GM19025 (cell line): Measurements from ENCODE around the gene NEU4.

Experiments
- ATAC-seq: cut with Tn5 transposase; IDR thresholded peaks from one replicate; pipeline ENCODE4 v1.9.1; 2021; ENCODE audit warnings: mild to moderate bottlenecking, low read depth, moderate library complexity; ENCODE audit not compliant: unreplicated experiment

The NEU4 gene

DNA sequence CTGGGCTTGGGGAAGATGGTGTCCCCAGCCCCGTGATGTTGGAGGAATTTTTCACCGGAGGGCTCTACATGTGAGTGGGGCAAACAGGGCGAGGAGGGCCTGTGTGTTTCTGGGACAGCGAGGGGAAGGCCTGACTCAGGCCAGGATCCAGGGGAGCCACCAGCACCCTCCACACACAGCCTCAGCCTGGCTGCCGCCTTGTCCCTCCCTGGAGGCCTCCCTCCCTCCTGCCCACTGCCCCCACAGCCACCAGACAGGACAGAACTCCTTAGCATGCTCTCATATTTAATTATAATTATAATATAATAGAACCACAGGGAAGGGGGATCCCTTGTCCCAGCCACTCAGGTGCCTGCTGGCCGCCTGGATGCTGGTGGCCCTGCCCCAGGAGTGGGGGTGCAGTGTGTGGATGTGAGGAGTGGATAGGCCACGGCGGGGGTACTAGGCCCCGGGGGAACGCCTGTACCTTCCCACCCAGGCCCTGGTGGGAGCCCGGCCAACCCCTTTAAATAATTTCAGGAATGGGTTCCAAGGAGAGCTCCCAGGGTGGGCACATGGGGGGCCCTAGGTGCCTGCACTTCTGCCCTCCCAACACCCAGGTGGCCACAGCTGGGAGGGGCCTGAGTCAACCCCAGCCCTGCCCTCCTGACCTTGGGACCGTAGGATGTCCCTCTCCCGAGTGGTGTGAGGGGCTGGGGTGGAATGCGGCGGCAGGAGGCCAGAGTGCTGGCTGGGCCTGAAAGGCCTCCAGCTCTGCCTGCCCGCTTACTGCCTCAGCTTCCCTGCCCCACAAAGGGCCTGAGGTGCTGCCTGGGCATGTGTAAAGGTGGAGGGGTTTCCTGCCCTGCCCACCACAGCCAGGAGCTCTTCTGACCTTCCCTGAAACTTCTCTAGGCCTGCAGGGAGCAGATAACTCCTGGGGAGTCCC lies 40.9 kb downstream of the NEU4 start:
- ATAC-seq = no peak

DNA sequence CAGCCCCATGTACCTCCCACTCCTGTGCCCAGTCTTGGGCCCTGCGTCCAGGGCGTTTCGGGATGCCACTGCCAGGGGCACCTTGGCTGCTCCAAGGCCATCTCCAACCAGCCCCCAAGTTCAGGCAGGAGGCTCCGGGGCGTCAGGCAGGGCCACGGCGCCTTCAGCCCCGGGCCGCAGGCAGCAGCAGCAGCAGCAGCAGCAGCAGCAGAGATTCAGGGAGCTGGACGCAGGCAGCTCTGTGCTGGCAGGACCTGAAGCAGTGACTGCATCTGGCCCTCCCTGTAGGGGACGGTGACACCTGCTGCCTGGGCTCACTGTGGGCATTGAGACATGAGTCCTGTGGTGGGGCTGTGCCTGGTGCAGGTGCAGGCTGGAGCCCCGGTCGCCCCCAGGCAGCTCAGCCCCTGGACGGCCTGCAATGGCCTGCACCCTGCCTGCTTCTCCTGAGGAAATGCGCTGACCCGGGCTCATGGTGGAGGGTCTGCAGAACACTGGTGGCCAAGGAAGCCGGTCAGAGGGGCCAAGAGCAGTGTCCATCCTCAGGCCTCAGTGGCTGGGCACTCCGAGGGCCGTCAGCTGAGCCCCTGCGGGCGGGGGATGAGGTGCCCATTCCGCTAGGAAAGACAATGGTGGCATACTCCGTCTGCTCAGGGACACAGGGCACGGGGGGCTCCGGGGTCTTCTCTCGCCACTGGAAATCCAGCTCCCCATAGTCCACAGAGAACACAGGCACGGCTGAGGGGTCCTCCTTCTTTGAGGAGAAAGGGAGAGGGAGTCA lies 41.7 kb downstream of the NEU4 start:
- no peak for ATAC-seq

DNA sequence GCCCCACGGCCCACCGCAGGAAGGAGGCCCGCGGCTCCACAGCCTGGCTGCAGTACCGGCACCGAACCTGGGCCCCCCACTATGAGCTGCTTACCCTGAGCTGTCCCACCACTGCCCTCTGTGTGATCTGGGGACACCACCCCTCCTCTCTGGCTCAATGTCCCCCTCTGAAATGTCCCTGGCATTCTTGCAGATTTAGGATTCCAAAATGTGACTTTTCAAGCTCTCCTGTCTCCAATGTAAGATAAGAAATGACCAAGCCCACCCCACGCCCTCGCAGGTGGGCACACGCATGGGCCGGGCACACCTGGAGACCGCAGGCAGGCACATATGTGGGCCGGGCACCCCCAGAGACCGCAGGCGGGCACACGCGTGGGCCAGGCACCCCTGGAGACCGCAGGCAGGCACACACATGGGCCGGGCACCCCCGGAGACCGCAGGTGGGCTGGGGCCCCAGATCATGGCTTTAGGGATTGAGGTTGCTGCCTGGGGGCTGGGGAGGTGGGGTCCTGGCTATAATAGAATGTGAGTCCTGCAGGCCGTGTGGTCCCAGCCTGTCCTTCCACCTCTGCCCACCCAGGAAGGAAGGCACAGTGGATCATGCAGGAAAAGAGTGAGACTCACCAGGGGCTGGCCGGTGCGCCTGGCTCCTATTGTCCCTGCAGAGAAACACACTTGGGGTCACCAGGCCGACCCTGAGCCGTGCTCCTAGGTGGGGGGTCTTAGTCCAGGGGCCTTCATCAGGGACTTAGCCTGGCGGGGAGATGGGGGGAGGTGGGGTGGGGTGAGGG lies 42.5 kb downstream of the NEU4 start:
- no peak for ATAC-seq

DNA sequence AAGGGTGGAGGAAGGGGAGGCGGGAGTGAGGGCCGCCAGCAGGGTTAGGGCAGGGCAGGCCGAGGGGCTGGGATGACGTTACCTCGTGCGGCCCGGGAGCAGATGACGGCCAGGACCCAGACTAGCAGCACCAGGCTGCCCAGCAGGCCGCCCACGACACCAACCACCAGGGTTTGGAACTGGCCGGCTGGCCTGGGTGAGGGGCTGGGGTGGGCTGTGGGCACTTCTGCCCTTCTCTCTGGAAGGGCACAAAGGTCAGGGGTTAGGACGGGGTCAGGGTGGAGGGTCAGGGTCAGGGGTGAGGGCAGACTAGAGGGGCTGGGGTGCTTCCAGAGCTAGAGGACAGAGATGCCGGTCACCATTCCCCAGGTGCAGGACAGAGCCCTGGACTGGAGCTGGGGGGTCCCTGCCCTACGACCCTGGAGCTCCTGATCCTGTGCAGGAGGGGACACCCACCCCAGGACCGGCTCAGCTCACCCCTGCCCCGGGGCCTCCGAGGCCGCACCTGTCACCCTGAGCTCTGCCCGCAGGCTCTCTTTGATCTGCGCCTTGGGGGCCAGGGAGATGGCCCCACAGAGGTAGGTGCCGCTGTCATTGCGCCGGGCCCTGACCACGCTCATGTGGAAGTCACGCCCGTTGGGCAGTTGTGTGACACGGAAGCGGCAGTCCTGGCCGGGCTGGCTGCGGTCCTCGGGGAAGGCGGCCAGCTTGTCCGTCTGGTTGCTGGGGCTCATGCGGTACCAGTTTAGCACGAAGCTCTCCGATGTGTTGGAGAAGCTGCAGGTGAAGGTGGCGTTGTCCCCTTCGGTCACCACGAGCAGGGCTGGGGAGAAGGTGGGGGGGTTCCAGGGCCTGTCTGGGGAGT lies 43.4 kb downstream of the NEU4 start:
- ATAC-seq = no peak

DNA sequence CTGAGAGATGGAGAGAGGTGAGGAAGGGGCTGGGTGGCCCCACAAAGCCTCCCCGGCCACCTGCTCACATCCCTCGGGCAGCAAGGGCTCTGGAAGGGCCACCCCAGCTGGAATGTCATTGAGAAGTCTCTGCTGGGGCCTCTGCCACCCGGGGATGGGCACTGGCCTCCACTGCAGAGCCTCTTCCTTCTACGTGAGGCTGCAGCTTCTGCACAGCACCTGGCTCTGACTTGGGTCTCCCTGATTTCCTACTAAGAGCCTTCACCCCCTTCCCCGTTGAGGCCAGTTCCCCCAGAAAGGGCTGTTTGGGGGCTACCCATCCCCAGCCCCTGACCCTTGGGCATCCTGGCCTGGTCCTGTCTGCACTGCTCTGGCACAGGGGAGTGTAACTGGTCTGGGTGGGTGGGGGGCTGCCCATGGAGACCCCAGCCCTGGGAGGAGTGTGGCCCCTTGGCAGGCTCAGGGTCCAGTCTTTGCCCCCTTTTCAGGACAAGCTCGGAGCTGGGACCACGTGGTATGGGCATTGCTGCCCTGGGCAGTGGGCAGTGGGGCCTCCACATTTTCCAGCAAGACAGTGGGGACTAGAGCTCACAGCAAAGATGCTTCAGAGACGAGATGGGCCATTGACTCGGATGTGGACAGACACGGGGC lies 44.1 kb downstream of the NEU4 start:
- ATAC-seq = no peak

DNA sequence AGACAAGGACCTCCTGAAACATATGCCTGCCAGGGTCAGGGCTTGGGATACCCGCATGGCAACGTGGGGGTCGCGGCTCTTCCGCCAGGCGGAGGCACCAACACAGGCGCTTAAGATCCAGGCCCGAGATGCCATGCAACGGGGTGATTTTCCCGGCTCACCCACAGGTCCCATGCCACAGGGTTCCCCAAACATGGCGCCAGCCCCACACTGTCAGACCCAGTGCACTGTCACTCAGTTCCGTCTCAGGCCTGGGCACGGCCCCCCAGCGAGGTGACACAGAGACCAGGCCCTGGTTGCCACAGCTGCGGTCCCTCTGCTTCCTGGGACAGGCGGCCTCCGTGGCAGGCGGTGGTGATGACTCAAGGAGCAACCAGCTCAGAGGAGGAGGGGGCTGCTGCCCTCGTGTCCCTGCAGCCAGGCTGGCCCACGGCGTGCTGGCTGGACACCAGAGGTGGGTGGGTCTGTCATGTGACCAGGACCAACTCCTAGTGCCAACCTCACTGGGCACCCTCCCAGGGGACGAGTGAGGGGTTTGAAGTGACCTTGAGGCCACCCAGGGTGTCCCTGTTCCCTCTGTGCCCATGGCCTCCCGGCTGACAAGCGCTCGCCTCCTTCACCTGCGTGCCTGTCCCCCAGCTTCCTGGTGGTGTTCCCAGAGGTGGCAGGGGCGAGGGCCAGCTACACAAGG lies 44.8 kb downstream of the NEU4 start:
- no peak for ATAC-seq

DNA sequence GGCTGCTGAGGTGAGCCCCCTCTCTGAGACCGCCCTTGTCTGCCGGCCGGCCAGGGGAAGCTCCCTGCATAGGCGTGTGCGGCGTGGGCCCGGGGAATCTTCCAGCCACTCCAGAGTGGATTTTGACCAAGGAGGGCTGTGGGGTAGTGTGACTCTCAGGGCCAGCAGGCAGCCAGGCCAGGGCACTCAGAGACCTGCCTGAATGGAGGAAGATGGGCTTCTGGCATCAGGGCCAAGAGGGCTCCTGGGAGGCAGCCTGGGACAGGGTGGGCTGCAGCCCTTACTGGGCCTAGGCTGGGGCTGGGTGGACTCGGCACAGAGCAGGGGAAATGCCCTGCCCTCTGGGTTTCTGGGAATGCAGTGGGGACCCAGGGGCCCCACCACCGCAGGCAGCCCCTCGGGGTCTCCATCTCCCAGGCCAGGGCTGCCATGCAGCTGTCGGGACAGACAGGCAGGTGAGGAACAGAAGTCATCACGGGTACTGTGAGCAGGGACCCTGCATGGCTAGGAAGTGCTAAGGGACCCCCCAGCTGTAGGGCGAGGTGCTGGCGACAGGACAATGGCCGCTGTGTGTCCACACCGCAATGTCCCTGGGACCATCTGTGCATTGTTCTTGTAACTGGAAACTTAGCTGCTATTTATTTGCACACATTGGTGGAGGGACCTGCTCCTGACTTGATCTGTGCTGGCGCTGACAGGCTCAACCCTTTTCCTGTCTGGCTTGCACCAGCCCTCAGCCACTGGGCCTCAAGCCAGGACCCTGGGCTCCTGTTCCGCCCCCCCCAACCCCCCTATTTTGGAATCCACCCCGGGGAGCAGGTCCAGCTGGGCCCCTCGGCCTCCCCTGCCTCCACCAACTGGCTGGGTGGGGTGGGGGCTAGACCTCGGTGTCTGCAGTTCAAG lies 45.6 kb downstream of the NEU4 start:
- ATAC-seq = no peak

DNA sequence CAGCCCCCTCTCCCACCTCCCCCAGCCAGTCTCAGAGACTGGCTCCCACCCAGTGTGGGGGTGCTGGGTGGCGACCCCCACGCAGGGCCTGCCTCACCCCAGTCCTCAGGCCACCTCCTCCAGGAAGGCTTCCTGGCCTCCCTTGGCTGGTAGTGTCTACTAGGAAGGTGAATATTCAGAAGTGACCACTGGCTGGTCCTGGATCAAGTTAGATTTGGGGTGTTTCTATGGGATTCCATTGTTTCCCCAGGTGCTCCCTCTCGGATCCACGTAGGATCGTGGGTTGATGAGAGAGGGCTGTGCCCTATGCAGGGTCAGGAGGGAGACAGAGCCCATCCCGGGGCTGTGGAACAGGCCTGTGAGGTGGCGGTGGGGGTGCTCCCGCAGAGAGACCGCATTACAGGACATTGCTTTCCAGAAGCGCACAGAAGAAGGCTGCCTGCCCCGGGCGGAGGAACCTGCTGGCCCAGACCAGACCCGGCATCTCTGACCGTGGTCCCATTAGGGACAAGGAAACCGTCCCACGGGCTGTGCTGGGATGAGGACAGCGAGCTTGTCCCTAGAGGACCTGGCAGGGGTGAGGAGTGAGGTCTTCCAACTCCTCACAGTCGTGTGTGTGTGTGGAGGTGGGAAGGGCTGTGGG lies 46.4 kb downstream of the NEU4 start:
- no peak for ATAC-seq

DNA sequence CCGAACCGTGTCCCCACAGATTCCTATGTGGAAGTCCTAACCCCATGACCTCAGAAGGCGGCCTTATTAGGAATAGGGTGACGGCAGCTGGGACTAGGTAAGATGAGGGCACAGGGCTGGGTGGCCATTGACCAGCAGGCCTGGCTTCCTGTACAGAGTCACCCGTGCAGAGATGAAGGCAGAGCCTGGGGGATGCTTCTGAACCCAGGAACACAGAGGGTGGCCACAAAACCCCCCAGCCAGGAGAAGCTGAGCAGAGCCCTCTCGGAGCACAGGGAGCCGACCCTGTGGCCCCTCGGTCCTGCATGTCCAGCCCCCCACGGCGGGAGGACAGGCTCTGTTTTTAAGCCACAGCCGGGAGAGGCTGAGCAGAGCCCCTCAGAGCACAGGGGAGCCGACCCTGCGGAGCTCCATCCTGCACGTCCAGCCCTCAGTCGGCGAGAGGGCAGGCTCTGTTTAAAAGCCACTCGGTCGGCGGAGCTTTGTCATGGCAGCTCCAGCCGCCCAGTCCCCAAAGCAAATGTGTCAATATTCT lies 47.0 kb downstream of the NEU4 start:
- ATAC-seq = no peak

DNA sequence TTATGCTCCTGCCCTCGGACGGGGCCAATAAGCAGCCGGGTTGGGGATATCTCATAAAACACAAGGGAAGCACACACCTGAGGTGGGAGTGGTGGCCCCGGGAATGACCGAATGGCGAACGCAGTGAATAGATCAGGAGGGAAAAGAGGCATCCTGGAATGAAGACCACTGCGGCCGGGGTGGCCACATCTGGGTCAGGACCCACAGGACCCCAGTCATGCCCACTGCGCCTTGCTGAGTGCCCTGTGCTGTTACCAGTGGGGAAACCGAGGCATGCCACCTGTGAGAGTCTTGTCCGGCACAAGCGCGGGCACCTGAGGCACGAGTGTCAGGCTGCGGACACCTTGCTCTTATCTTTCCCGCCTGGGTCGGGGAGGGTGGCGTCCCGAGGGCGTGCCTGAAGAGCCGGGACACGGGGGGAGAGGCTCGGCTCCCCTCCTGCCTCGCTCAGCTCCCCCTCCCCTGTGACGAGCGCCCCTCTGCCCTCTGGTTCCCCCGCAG lies 48.1 kb downstream of the NEU4 start:
- ATAC-seq = no peak

DNA sequence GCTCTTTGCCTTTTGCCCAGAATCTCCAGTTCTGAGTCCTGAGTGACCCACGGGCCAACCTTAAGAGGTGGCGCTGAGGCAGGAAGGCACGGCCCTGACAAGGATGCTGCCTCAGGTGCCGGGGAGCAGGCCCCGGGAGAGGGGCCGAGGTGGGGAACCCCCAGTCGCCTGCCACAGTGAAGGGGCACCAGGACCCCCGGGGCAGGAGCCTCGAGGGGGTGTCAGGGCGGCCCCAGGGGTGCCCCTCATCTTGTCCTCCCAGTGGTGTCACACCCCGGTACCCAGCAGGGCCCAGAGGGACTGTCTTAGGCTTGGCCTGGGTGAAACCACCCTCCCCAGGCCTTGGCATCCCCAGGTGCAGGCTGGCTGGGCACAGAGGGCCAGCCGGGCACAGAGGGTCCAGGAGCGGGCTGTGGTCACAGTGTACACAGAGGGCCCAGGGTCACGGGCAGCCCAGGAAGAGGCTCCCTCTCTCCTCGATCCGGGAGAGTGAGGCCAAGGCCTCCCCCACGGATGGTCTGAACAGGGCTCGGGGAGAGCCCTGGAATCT lies 48.7 kb downstream of the NEU4 start:
- no peak for ATAC-seq

DNA sequence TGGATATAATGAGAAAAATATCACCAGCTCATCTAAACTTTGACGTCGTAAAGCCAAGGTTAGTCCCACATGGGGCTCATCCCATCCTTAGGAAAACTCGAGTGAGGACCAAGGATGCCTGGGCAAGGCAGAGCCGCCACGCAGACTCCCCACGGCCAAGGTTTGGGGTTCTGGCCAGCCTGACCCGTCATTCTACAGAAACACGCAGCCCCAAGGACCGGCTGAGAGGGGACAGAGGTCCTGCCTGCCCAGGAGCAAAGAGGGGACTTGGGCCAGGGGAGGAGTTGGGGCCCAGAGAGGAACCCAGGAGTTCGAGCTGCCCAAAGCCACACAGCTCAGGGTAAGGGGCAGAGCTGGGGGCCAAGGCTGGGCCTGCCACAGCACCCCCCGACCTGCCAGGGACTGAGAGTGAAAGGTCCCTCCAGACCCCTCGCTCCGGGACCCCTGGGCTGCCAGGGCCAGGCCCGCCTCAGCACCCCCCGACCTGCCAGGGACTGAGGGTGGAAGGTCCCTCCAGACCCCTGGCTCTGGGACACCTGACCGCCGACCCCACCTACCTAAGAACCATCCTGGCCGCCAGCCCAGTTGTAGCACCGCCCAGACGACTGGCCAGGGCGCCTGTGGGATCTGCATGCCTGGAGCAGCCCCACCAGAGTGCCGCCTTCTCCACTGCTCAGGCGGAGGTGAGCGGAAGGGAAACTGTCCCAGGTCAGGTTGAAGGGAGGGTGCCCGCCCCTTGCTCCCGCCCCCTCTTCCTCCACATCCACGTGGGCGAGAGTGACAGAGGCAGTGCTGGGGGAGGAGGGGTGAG lies 49.4 kb downstream of the NEU4 start, which contains the start of gene PDCD1:
Gene PDCD1, minus strand, starts transcription at position 689 of the 811 bp plus-strand sequence. Its CDS starts 56 bp downstream, at position 633.
- ATAC-seq = peak; percentile 36

DNA sequence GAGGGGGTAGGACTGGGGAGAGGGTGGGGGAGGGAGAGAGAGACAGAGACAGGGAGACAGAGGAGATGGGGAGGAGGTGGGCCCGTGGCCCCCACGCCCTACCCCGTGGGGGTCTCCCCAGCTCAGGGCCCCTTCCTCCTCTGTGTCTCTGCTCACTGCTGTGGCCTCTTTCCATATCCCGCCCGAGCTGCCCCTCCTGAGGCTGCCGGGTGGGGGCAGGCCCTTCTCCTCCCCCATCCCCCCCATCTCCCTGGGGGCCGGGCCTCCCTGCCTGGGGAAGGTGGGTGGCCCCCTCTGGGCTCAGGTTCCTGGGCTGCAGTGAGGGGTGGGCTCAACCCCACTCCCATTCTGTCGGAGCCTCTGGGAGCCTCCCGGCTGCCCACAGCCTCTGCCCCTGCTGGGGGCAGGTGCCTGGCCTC lies 50.0 kb downstream of the NEU4 start:
- peak; percentile 20 for ATAC-seq

DNA sequence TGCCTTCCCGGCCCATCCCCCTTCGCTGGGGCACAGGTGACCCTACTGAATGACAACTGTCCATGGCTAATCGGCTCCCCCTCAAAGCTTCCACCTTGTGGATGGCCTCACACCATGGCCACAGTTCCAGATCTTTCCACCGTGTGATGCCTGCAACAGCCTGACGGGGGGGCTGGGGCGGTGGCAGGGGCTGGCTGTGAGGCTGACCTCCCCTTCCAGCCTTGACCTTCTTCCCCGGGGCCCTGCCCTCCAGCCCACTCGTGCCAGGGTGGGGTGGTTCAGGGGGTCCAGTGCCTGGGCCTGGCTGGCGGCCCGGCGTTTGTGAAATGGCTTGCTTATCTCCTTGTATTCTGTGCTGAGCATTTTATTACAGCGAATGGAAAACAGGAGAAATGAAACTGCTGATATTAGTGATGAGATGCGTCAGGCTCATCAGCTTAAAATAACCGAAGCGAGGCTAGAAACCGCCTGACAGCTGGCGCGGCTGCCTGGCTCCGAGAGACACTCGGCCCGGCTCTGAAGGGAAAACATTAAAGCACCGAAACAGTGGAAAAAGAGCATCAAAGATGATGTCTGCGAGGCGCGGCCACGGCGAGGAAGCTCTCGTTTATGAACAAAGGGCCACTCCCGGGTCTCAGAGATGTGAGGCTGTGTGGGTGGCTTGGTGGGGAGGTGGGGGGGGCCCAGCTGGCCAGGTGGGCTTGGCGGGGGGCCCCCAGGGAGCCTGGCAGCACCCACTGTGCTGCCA lies 50.6 kb downstream of the NEU4 start:
- no peak for ATAC-seq
